Right lobe of liver (tissue), 6 donors: ENCODE results near the gene CACNB4. TPM values are rescaled to one million over a fixed set of nuclear protein-coding genes. Genes with fewer than 3 reads are reported as not detected.
"Not testable (repeated sequence)": the region's sequence is repeated elsewhere in the genome, so short reads cannot be mapped to it uniquely, and the experiment has no call there.

Experiments
- ATAC-seq, 4 donors: fragments of 200-7000 bp; cut with Tn5 transposase; one replicate each; pipeline ENCODE4 v1.9.1; 2020; ENCODE audit warnings: mild to moderate bottlenecking in 4 of 4, moderate library complexity in 4 of 4
- DNase-seq, 3 donors: peaks; one replicate each; pipeline ENCODE4 v3.0.0-alpha.2; 2020
- H3K27ac ChIP-seq, 3 donors: fragments of 200-600 bp; one replicate each; pipeline ENCODE4 v1.8.0; 2022
- H3K27me3 ChIP-seq, 2 donors: fragments of 200-600 bp; one replicate each; pipeline ENCODE4 v1.8.0; 2022
- H3K36me3 ChIP-seq, 4 donors: fragments of 200-600 bp; sonication (generic) in 1 of 4; one replicate each; pipeline versions ENCODE4 v1.5.1 to v1.8.0; 2017 to 2022; ENCODE audit warnings: control low read depth in 1 of 4
- H3K4me1 ChIP-seq, 4 donors: fragments of 200-600 bp; sonication (generic) in 1 of 4; one replicate each; pipeline versions ENCODE4 v1.5.1 to v1.8.0; 2017 to 2022; ENCODE audit warnings: control low read depth in 1 of 4
- H3K4me3 ChIP-seq, 3 donors: fragments of 200-600 bp; one replicate each; pipeline ENCODE4 v1.8.0; 2022
- H3K9me3 ChIP-seq, 4 donors: fragments of 200-600 bp; sonication (generic) in 1 of 4; one replicate each; pipeline versions ENCODE4 v1.5.1 to v1.8.0; 2017 to 2022; ENCODE audit warnings: control low read depth in 1 of 4
- CTCF ChIP-seq, 4 donors: fragments of 200-600 bp in 3 of 4; fragments of 450-650 bp in 1 of 4; IDR thresholded peaks; one replicate each; pipeline versions ENCODE4 v1.5.1 to v1.8.0; 2016 to 2022; ENCODE audit warnings: antibody characterized with exemption in 4 of 4, mild to moderate bottlenecking in 2 of 4
- POLR2A ChIP-seq: fragments of 450-650 bp; IDR thresholded peaks from one replicate; pipeline ENCODE4 v1.6.1; 2017; ENCODE audit warnings: antibody characterized with exemption, mild to moderate bottlenecking
- WGBS: methylation state at CpG from one replicate; pipeline ENCODE4 v1.1.6; 2018; ENCODE audit warnings: low coverage, low lambda C conversion rate; ENCODE audit not compliant: insufficient coverage; ENCODE audit errors: missing lambda C conversion rate; 5-methylcytosine and 5-hydroxymethylcytosine counted together
- intact Hi-C, 2 donors: fragments of 100-400 bp; cut with DNase I; formaldehyde crosslinking; loops; one replicate each; pipeline versions ENCODE4 v1.11.2 to v1.14.1; 2022
- total RNA-seq, 6 experiments: library from RNA; depleted of rRNA in 2 of 6; stranded (reverse); fragments of >200 nt in 2 of 6; fragmentation: NEBNext Ultra II Directional in 3 of 6; extraction: Animal tissue kit (Norgen Biotek cat#: 25700) in 3 of 6; gene quantifications; one replicate each; pipeline versions ENCODE4 v1.1.0 to v1.2.4, GENCODE V29; 2016 to 2023
- donor health status: DM: no; HTN: yes; CAD: no.
- donor health status: DM: no; HTN: no; CAD: no.
- donor health status: DM: no; HTN: no; CAD: no.
- donor health status: DM: no; HTN: yes; CAD: no.
- donor health status: DM: no; HTN: yes; CAD: no.

CACNB4 gene
- total RNA-seq, 6 experiments from 2014 or later = 0.06 to 0.49 (median 0.25) TPM

GRCh38 chr2:152015552-152015951 lies 83.3 kb downstream of the CACNB4 start:
- no peak overlapping the region for H3K27ac ChIP-seq
- no peaks in the 10 kb centered on the region for H3K36me3 ChIP-seq
- DNase-seq (no peak), ATAC-seq (no peak)
- no peak for TF ChIP-seq POLR2A
- no peak for TF ChIP-seq CTCF (IDR thresholded peaks at IDR 0.05)
- intact Hi-C loops = no loop called here
- no peak overlapping the region for H3K4me3 ChIP-seq
- WGBS = 26% methylated on average over 5 of the region's 5 CpGs
- no peaks in the 10 kb centered on the region for H3K4me1 ChIP-seq
- no peaks in the 10 kb centered on the region for H3K9me3 ChIP-seq
- H3K27me3 ChIP-seq = no peaks in the 10 kb centered on the region

- no peak overlapping the region for H3K27ac ChIP-seq
- 91% methylated on average over 1 of the region's 1 CpG for WGBS
- intact Hi-C loops = no loop called here
- no peaks in the 10 kb centered on the region for H3K9me3 ChIP-seq
- no peak overlapping the region for H3K4me3 ChIP-seq
- no peaks in the 10 kb centered on the region for H3K36me3 ChIP-seq
- TF ChIP-seq CTCF (IDR thresholded peaks at IDR 0.05) (no peak), POLR2A (no peak)
- ATAC-seq (no peak), DNase-seq (no peak)
- H3K27me3 ChIP-seq = no peaks in the 10 kb centered on the region
- no peaks in the 10 kb centered on the region for H3K4me1 ChIP-seq
Measured at GRCh38 chr2:152012697-152013096, 86.1 kb downstream of the CACNB4 start.

- H3K9me3 ChIP-seq = no peaks in the 10 kb centered on the region
- H3K4me3 ChIP-seq = no peak overlapping the region
- DNase-seq (no peak), ATAC-seq (no peak)
- no peaks in the 10 kb centered on the region for H3K36me3 ChIP-seq
- intact Hi-C loops = no loop called here
- TF ChIP-seq POLR2A = no peak
- TF ChIP-seq CTCF (IDR thresholded peaks at IDR 0.05) = no peak
- no peaks in the 10 kb centered on the region for H3K4me1 ChIP-seq
- no peak overlapping the region for H3K27ac ChIP-seq
- no peaks in the 10 kb centered on the region for H3K27me3 ChIP-seq
- WGBS = 60% methylated on average over 2 of the region's 2 CpGs
Measured at GRCh38 chr2:152011724-152012123, 87.1 kb downstream of the CACNB4 start.

- Histone ChIP-seq H3K4me3 (no peak overlapping the region), H3K36me3 (no peaks in the 10 kb centered on the region), H3K9me3 (no peaks in the 10 kb centered on the region), H3K27me3 (no peaks in the 10 kb centered on the region), H3K27ac (no peak overlapping the region), H3K4me1 (no peaks in the 10 kb centered on the region)
- intact Hi-C loops = no loop called here
- TF ChIP-seq POLR2A (no peak), CTCF (IDR thresholded peaks at IDR 0.05) (no peak)
- 35% methylated on average over 4 of the region's 4 CpGs for WGBS
- no peak for ATAC-seq
- DNase-seq = no peak
Measured at GRCh38 chr2:152005607-152006006, 93.2 kb downstream of the CACNB4 start.

GRCh38 chr2:152003283-152003682 lies 95.6 kb downstream of the CACNB4 start:
- 72% methylated on average over 5 of the region's 5 CpGs for WGBS
- intact Hi-C loops = not testable (repeated sequence)

More at GRCh38 chr2:152003283-152003682, 95.6 kb downstream of the CACNB4 start:
- not testable (repeated sequence) for H3K4me3 ChIP-seq, ATAC-seq, DNase-seq, H3K9me3 ChIP-seq, H3K27me3 ChIP-seq, H3K27ac ChIP-seq, H3K4me1 ChIP-seq, H3K36me3 ChIP-seq
